Renal cortical epithelial cell (primary cell): ENCODE data around the gene MARCHF3. TPM values are rescaled to one million over a fixed set of nuclear protein-coding genes. Genes with fewer than 3 reads are reported as not detected.
"Not testable (repeated sequence)": the region's sequence is repeated elsewhere in the genome, so short reads cannot be mapped to it uniquely, and the experiment has no call there.

Experiments used
- DNase-seq: peaks from one replicate; pipeline ENCODE4 v3.0.0-alpha.2; 2011; ENCODE audit warnings: low read depth
- total RNA-seq: library from RNA; depleted of rRNA; stranded (reverse); fragments of >200 nt; gene quantifications from 2 replicates; pipeline ENCODE4 v1.2.3, GENCODE V29; 2014

The MARCHF3 gene
- total RNA-seq, 1 donor from 2014 or later, result 1.0 TPM

DNA sequence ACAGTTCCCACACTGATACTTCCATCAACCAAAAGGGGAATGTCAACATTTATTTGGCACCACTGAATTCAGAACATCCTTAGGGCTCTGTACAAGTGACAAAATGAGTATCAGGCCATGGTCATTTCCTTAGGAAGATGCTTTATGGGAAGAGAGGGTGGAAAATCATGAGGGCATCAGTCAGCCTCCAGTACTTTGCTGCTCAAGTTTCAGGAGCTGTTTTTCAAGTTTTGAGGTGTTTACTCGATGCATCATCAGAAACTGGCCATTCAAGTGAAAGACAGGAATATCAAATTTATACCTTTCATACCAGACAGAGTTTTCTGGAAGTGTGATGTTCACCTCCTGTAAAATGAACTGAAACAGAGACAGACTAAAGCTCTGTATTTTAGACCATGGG lies 21.2 kb upstream of the MARCHF3 start:
- DNase-seq, result no peak

DNA sequence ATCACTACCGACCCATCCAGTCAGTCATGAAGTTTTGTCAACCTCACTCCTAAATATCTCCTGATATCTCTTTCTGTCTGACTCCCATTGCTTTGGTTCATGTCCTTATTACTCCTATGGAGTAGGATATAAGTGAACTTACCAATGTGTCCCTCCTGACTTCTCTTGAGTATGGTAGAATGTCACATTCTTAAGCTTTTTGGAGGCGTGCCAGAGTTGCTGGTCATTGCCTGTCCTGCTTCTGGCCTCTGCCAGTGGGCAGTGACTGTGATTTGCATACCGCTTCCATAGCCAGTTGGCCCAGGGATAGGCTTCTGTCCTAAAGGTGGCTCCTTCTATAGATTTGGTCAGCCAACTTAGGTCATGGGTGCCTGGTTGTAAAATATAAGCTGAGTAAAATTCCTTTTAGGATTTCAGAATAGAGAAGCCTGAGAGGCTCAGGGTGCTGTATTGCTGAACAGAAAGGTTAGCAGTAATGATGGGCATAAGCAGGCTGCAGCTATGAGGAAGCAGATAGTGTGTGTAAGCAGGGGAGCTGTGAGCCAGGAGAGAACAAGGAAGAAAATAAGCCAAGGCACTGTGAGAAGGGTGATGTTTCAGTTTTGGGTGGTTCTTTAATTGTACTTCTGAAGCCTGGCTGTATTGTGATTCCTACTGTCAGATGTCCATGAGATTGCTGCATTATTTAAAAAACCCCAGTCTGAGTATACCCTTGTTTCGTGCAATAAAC lies 16.1 kb upstream of the MARCHF3 start:
- no peak for DNase-seq

DNA sequence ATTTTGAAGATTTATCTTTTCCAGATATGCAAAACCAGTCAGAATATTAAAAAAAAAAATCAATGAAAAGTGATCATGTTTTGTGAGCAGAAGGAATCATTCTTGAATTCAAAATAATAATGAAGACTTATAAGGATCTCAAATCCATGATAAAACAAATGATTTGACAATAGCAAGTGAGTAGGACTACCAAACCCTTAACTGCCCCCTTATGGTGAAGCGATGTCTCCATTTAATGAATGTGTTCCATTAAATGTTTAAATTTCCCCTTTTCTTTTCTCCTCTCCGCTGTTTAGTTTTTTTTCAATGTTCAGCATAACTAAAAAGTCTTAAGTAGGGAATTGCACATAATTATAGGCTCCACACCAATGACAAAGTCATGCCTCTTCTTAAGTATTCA lies 12.2 kb upstream of the MARCHF3 start:
- DNase-seq, result no peak

DNA sequence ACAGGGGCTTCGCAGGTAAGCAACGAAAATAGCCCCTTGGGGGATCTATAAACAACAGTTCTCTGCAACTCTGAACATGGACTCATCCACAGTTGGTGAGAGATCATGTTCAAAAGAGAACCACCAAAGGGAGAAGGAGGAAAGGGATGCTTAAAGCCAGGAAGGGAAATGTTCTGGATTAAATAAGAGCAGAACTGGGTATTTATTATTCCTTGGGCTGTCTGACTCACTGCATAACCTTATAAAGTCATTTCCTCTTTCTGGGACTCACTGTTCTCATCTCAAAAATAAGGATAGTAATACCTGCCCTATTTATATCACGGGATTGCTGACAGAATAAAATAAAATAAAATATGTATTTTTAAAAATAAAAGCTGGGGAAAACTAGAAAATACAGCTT lies 11.2 kb upstream of the MARCHF3 start:
- peak; percentile 45 for DNase-seq

DNA sequence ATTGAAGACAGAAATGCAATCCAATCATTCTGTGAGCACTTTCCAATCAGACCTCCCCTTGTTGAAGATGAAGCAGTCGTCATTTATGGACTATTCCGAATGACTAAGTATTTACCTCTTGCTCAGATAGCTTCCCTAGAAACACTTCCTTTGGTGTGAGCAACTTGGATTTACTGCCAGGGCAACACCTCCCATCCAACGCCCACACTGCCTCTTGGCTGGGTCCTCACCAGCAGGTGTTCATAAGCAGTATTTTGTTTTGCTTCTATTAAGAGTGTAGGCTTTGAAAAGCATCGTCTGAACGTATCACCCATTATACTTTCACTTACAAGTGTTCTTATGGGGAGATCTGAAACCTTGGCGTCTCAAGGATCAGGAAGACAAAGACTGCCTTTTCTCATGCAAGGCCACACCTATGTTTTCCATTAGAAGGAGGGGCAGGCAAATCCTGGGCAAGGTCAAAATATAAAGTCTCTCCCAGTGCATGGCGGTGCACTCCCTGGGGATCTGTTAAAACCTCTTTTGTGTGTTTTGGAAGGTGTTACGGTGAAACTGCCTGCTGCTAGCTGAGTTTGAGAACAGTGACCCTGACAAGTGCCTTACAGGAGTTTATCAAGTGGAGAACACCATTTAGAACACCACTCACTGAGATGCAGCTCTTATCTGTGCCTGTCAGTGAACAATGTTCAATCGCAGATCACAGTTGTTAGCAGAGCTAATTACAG lies 10.6 kb upstream of the MARCHF3 start:
- peak; percentile 81 for DNase-seq

DNA sequence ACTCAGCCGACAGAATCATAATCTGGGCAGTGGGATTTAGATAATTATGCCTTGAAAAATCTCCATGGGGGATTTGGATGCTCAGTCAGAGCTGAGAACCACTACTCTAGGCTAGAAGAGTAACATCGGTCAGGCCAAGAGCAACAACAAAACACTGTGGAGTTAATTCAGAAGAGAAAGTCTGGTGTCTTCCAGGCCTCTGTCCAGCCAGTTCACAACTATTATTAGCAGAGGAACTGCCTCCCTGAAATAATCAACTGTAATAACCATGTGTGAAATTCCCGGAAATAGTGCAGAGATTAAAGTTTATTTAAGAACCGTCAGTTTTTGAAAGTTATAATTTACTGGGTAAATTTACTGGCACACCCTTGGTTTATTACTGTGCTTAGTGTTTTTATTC lies 8.2 kb upstream of the MARCHF3 start:
- no peak for DNase-seq

DNA sequence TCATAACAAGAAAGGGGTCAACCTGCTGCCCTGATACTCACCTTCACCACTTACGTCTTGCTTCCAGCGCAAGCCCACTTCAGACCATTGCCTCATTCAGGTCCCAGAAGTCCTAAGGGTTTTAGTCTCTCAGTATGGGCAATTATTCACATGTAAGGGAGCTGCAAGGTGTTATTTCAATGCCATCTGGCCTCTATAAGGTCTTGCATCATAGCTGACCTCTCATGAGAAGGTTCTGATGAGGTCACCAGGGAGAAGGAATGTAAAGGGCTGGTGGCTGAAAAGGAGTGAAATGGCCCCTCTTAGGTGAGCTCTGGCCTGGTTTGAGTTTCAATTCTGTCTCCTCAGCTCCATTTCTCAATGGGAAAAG lies 1.5 kb upstream of the MARCHF3 start:
- no peak for DNase-seq

DNA sequence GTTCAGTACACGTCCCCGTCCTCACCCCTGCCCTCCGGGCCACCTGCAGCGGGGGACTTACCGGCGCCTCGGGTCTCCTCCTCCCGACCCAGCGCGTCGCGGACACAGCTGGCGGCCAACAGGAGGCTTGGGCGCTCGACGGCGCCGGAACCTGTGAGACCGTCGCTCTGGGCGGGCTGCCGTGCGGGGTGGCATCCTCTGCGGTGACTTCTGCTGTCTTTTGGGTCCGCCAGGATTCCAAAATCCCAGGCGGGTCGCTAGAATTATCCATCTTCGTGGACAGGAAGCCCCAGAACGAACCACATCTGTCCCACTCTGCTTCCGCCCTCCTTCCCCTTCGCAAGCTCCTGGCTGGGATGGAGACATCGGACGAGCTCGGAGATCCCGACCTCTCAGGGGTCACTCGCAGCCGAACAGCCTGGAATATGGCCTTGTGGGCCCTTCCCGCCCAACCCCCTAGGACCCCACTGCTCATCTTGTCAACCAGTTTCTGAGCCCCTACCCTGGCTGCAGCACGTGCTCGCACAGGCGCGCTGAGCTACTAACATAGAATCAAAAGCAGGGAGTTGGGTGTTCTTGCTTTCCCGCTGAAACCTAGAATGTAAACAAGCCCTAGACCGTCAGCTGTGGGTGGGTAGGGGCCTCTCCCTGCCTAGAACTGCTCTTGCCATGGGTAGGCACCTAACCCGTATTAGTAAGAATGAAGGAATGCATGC lies 947 bp upstream of the MARCHF3 start:
- DNase-seq, result no peak

DNA sequence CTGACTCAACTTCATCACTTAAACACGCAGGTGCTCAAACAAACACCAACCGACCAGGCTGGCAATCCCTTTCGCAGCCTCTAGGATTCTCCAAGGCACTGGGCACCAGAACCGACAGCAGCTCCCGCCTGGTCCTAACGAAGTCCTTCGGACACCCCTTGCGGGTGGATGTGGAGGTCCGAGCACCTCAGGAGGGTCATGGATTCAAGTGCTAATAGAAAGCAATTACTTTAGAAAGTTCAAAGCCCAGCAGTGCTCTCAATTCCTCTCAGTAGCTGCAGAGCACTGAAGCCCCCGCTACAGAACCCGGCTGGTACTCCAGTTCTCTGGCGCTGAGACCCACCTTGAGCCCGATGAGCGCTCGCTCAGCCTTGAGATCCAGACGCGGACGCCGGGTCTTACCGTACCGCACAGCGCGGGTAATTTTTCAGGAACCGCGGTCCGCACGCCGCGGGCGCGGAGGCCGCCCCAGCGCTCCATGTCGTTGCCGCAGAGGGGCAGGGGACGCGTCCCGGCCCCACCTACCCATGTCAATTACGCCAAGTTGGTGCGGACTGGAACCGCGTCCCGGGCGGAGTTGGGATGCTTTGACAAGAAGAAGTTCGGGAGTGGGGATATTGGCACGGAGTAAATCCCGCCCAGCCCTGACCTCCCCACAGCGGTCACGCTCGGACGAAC lies 638 bp downstream of the MARCHF3 start:
- DNase-seq, result peak; percentile 61

DNA sequence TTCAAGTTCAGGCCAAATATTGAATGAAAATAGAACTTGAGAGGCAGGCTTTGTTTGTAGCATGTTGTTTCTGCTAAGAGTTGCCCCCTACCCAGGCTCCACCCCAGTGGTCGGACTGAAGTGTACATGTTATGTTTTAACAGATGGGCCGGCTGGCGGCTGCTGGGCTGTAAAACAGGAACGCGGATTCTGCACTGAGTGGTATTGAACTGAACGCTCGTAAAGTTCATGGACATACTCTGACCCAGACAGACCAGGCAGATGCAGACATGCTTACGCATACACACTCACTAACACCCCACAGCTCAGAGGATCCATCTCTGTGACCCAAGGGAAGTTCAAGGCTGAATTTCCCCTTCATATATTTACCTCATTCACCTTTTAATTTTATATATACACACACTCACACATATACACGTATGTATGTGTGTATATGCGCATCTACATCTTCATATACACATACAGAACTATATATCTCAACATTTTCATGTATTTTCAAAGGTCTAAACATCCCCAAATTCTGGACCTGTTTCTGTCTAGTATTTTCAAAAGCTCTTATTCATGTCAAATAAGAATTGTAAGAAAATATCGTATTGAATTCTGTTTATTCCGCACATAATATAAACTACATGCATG lies 1.4 kb downstream of the MARCHF3 start:
- DNase-seq, result no peak

DNA sequence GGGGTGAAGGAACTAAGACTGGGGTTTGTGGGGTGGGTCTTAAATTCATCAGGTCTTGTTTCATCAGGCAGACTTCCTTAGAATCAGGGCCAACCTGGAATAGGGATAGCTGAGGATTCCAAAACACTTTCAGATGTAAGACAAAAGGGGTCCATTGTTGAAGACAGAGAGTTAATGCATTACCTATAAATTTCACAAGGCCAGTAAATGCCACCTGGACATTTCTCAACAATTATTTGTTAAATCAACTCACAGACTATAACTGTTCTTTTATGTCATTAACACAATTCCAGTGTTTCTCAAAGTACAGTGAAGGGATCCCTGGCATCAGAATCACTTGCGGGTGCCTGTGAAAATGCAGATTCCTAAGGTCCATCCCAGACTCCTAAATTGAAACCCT lies 2.8 kb downstream of the MARCHF3 start:
- DNase-seq, result no peak

DNA sequence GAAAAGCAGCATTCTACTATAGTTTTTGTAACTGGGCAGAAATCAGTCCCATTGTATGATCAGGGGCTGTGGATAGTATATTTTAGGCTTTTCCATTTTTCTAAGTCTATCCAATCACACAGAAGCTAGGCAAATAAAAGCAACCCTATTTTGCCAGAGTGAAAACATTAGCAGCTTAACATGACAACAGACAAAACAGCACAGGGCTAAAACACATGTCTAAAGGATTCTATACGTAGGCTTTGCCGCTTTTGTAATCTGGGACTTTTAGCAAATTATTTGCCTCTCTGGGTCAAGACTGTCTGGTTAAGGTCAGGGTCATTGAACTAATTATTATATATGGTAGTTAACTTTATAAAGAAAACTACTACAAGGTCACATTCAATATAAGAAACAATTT lies 4.2 kb downstream of the MARCHF3 start:
- no peak for DNase-seq

DNA sequence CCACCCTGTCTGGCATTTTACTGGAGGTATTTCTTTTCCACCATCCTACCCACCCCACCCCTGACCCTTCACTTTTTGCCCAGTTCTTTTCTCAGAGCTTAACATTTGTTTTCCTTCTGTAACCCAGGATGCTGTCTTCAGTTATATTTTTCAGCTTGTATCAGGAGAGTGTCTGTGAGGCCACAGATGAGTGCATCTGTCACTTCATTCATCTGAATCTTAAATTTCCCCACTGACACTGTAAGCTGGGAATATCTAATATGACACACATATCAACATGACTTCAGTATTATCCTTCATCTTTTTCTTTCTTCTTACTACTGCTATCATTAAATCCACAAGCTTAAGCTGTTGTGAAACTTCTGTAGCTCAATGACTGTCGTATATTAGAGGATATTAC lies 4.9 kb downstream of the MARCHF3 start:
- no peak for DNase-seq

DNA sequence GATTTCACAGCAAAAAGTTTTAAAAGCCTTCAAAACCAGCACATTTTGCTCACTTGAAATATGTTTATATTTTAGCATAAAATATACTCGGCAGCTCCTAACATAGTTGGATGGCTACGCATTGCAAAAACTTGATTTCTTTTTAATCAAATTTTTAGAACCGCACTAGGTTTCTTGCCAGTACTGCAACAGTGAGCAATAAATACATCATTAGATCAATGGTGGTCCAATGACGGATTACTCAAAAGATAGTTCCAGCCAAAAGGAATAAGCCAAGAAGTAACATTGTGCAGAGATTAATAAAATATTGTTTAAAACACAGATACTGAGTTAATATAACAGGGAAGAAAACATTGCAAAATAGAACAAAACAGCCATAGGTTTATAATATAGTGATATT lies 5.5 kb downstream of the MARCHF3 start:
- no peak for DNase-seq

DNA sequence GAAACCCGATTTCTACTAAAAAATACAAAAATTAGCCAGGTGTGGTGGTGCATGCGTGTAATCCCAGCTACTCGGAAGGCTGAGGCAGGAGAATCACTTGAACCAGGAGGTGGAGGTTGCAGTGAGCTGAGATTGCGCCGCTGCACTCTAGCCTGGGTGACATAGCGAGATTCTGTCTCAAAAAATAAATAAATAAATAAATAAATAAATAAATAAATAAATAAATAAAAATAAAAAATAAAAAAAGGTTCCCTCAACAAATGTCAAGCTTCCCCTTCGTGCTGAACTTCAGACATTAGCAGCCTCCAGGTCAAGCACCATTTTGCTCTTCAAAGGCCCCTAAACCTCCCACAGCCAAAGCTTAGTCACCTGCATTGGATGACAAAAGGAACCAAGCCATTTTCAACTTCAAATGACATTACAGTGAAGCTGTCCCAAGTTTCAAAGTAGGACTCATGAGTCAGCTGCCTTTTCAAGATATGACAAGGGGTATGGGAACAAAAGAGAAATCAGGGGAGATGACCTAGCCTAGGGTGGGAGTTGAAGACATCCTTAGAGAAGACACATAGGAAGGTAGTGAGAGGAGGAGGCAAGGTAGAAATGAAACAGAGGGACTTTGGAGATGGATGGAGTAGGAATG lies 6.7 kb downstream of the MARCHF3 start:
- not testable (repeated sequence) for DNase-seq

DNA sequence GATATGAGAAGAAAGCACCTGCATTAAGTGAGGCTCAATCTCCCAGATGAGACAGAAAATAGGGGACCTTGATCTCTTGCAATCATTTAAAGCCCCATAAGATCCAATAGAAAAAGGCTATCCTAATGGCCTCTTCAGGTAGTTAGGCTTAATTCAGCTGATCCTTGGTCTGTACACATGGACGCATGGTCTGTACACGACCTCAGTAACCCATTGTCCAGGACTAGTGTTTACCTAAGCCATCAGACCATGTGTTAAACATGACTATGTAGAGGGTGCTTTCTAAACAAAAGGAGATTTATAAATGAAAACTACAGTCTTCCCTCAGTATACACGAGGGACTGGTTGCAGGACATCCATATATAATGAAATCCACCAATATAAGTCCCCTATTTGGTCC lies 7.5 kb downstream of the MARCHF3 start:
- DNase-seq, result no peak

DNA sequence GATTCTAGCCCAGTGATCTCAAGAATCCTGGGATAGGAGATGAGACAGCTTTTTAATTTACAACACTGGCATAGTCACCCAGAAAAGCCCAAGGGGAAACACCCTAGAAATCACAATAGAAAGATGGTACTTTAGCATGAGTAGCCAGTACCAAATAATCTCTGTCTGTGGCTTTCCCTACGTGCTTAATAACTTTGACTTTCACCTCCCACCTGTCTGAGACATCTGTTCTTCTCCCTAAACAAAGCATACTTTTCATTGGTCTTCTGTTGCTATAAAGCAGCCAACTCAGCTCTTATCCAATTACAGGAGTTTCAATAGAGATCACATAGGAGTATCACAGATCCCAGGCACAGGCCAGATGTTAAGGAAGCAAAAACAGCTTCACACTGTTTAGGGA lies 10.4 kb downstream of the MARCHF3 start:
- DNase-seq, result no peak

DNA sequence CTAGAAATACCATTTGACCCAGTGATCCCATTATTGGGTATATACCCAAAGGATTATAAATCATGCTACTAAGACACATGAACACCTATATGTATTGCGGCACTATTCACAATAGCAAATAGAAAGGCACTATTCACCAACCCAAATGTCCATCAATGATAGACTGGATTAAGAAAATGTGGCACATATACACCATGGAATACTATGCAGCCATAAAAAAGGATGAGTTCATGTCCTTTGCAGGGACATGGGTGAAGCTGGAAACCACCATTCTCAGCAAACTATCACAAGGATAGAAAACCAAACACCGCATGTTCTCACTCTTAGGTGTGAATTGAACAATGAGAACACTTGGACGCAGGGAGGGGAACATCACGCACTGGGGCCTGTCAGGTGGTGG lies 13.6 kb downstream of the MARCHF3 start:
- not testable (repeated sequence) for DNase-seq

DNA sequence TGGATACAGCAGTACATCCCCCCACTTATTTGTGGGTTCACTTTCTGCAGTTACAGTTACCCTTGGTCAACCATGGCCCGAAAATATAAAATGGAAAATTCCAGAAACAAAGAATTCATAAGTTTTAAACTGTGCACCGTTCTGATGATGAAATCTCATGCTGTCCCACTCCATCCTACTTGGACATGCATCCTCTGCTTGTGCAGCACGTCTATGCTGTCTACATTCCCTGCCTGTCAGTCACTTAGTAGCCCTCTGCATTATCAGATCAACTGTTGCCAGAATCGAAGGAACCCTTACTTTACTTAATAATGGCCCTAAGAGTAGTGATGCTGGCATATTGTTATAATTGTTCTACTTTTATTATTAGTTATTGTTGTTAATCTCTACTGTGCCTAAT lies 14.6 kb downstream of the MARCHF3 start:
- no peak for DNase-seq

DNA sequence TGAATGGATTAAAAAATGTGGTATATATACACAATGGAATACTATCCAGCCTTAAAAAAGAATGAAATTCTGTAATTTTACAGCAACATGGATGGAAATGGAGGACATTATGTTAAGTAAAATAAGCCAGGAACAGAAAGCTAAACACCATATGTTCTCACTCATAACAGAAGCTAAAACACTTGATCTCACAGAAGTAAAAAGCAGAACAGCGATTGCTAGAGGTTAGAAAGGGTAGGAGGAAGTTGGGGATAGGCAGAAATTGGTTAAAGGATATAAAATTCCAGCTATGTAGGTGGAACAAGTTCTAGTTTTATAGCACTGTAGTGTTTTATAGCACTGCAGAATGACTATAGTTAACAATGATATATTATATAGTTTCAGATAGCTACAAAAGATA lies 15.8 kb downstream of the MARCHF3 start:
- no peak for DNase-seq

DNA sequence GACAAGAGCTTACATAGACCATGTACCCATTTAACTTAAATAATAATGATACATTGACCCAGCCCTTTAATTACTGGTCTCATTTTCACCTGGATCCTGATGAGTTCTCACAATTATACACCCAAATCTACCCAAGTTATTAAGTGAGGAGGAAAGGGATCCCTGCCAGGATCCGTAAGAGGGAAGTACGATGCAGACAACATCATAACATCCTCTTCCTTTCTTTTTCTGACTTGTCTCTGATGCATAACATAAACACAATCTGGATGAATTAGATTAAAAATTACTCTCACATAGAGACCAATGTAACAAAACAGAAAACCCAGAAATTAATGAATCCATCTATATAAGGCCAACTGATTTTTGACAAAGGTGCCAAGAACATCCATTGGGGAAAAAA lies 17.0 kb downstream of the MARCHF3 start:
- no peak for DNase-seq
